Skeletal muscle tissue (tissue), 4 donors: ENCODE data around the gene CELA3B. TPM values are rescaled to one million over a fixed set of nuclear protein-coding genes. Genes with fewer than 3 reads are reported as not detected.
"Not testable (repeated sequence)": the region's sequence is repeated elsewhere in the genome, so short reads cannot be mapped to it uniquely, and the experiment has no call there.

Experiments
- H3K27ac ChIP-seq: one replicate; pipeline ENCODE4 v1.7.0; 2013; ENCODE audit warnings: mild to moderate bottlenecking, low read depth, low read length, inconsistent platforms
- H3K27me3 ChIP-seq, 3 donors: one replicate each; pipeline ENCODE4 v1.7.0; 2013; ENCODE audit warnings: low read length in 3 of 3; ENCODE audit not compliant: control insufficient read depth in 3 of 3, insufficient read depth in 3 of 3
- H3K36me3 ChIP-seq, 3 donors: one replicate each; pipeline ENCODE4 v1.7.0; 2013; ENCODE audit warnings: low read length in 3 of 3; ENCODE audit not compliant: control insufficient read depth in 3 of 3, insufficient read depth in 3 of 3
- H3K4me1 ChIP-seq, 3 donors: one replicate each; pipeline ENCODE4 v1.7.0; 2013; ENCODE audit warnings: low read length in 3 of 3, mild to moderate bottlenecking in 3 of 3; ENCODE audit not compliant: control insufficient read depth in 3 of 3, insufficient read depth in 3 of 3
- H3K4me3 ChIP-seq, 3 donors: one replicate each; pipeline ENCODE4 v1.7.0; 2013; ENCODE audit warnings: low read length in 3 of 3
- H3K9ac ChIP-seq, 3 donors: one replicate each; pipeline ENCODE4 v1.7.0; 2013; ENCODE audit warnings: low read length in 3 of 3, mild to moderate bottlenecking in 3 of 3, moderate library complexity in 2 of 3, low read depth in 1 of 3
- H3K9me3 ChIP-seq, 3 donors: one replicate each; pipeline ENCODE4 v1.7.0; 2013; ENCODE audit warnings: low read length in 3 of 3; ENCODE audit not compliant: control insufficient read depth in 3 of 3
- total RNA-seq: library from RNA; depleted of rRNA; stranded (reverse); fragments of >200 nt; gene quantifications from one replicate; pipeline ENCODE4 v1.2.3, GENCODE V29; 2014
- donor health status: Osteomylitis.

CELA3B gene
- total RNA-seq, 1 donor from 2014 or later = not detected

- not testable (repeated sequence) for H3K27me3 ChIP-seq, H3K9me3 ChIP-seq, H3K4me1 ChIP-seq, H3K4me3 ChIP-seq, H3K9ac ChIP-seq, H3K27ac ChIP-seq, H3K36me3 ChIP-seq
Measured at GRCh38 chr1:22003959-22004358, 27.1 kb downstream of the CELA3B start.

- not testable (repeated sequence) for H3K27ac ChIP-seq, H3K36me3 ChIP-seq, H3K4me1 ChIP-seq, H3K9me3 ChIP-seq, H3K4me3 ChIP-seq, H3K9ac ChIP-seq, H3K27me3 ChIP-seq
Measured at GRCh38 chr1:22005261-22006149, 28.7 kb downstream of the CELA3B start.

GRCh38 chr1:22006736-22007135 lies 29.9 kb downstream of the CELA3B start:
- not testable (repeated sequence) for H3K27ac ChIP-seq, H3K27me3 ChIP-seq, H3K36me3 ChIP-seq, H3K4me1 ChIP-seq, H3K4me3 ChIP-seq, H3K9me3 ChIP-seq, H3K9ac ChIP-seq

- not testable (repeated sequence) for H3K9ac ChIP-seq, H3K4me3 ChIP-seq, H3K27me3 ChIP-seq, H3K4me1 ChIP-seq, H3K36me3 ChIP-seq, H3K27ac ChIP-seq, H3K9me3 ChIP-seq
Measured at GRCh38 chr1:22007262-22007661, 30.4 kb downstream of the CELA3B start.

- H3K9ac ChIP-seq, H3K4me3 ChIP-seq, H3K27me3 ChIP-seq, H3K4me1 ChIP-seq, H3K9me3 ChIP-seq, H3K36me3 ChIP-seq, H3K27ac ChIP-seq: not testable (repeated sequence)
Measured at GRCh38 chr1:22009566-22009965, 32.7 kb downstream of the CELA3B start.

DNA sequence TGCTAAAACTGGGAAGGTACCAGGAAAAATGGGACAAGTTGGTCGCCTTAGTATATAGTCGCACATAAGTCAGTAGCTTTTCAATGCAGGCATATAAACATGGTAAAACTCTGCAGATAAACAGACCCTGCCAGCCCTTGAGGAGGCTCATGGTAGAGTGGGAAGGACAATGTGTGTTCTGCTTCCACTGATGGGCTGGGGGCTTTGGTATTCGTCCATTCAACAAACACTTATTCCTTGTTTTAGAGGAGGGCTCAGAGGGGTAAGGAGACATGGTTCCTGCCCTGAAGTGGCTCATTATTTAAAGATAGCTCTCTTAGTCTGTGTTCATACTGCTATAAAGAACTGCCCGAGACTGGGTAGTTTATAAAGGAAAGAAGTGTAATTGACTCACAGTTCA lies 35.9 kb downstream of the CELA3B start:
- not testable (repeated sequence) for H3K4me3 ChIP-seq, H3K27me3 ChIP-seq

DNA sequence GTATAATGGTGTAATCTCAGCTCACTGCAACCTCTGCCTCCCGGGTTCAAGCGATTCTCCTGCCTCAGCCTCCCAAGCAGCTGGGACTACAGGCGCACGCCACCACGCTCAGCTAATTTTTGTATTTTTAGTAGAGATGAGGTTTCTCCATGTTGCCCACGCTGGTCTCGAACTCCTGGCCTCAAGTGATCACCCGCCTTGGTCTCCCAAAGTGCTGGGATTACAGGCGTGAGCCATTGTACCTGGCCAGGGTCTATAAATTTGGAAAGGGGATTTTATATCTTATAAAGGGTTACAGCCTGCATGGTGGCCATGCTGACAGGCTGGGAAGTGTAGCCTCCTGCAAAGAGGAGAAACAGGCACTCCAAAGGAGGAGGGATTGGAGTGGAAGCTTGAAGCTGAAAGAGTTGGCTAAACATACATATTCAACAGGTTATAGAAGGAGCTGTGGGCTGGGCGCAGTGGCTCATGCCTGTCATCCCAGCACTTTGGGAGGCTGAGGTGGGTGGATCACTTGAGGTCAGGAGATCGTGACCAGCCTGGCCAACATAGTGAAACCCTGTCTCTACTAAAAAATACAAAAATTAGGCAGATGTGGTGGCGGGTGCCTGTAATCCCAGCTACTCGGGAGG lies 37.9 kb downstream of the CELA3B start:
- H3K9ac ChIP-seq, H3K36me3 ChIP-seq, H3K27me3 ChIP-seq, H3K9me3 ChIP-seq, H3K4me1 ChIP-seq, H3K27ac ChIP-seq, H3K4me3 ChIP-seq: not testable (repeated sequence)

More for the DNA sequence above, 35.9 kb downstream of the CELA3B start:
- H3K9ac ChIP-seq, H3K4me1 ChIP-seq, H3K27ac ChIP-seq, H3K36me3 ChIP-seq, H3K9me3 ChIP-seq: not testable (repeated sequence)

- H3K4me3 ChIP-seq = no peak overlapping the region
- peaks cover 0 to under 1% (median 0%) of the 10 kb centered on the region in 3 donors for H3K4me1 ChIP-seq
- H3K9ac ChIP-seq = no peak overlapping the region
- H3K9me3 ChIP-seq = no peaks in the 10 kb centered on the region
- H3K27ac ChIP-seq = no peak overlapping the region
- peaks cover 0 to 5% (median 0%) of the 10 kb centered on the region in 3 donors for H3K27me3 ChIP-seq
- H3K36me3 ChIP-seq = no peaks in the 10 kb centered on the region
Measured at GRCh38 chr1:22018583-22019559, 42.0 kb downstream of the CELA3B start.

GRCh38 chr1:22021061-22021460 lies 44.2 kb downstream of the CELA3B start:
- Histone ChIP-seq H3K27me3 (peaks cover 0 to 5% (median 0%) of the 10 kb centered on the region in 3 donors), H3K27ac (no peak overlapping the region), H3K9ac (no peak overlapping the region), H3K4me3 (no peak overlapping the region), H3K36me3 (peaks cover 0 to 2% (median 0%) of the 10 kb centered on the region in 3 donors), H3K4me1 (peaks cover 13 to 19% (median 14%) of the 10 kb centered on the region in 3 donors), H3K9me3 (no peaks in the 10 kb centered on the region)
